Mesodermal cell (in vitro differentiated cells): ENCODE measurements around the gene BUD23. TPM values are rescaled to one million over a fixed set of nuclear protein-coding genes. Genes with fewer than 3 reads are reported as not detected.

Experiments used
- H3K27ac ChIP-seq: 2 replicates; pipeline ENCODE4 v1.7.0; 2013; ENCODE audit warnings: mild to moderate bottlenecking, low read depth, low read length, moderate library complexity; ENCODE audit not compliant: severe bottlenecking
- H3K36me3 ChIP-seq: 2 replicates; pipeline ENCODE4 v1.7.1; 2013; ENCODE audit warnings: mild to moderate bottlenecking, low read length, moderate library complexity; ENCODE audit not compliant: control insufficient read depth, insufficient read depth
- H3K4me1 ChIP-seq: one replicate; pipeline ENCODE4 v1.7.1; 2013; ENCODE audit warnings: mild to moderate bottlenecking, low read length; ENCODE audit not compliant: insufficient read depth, control insufficient read depth, poor library complexity, severe bottlenecking
- H3K4me3 ChIP-seq: 2 replicates; pipeline ENCODE4 v1.7.0; 2013; ENCODE audit warnings: low read length, control low read depth, mild to moderate bottlenecking; ENCODE audit not compliant: insufficient read depth, poor library complexity, severe bottlenecking; ENCODE audit errors: extremely low read depth
- H3K9me3 ChIP-seq: 2 replicates; pipeline ENCODE4 v1.7.1; 2013; ENCODE audit warnings: mild to moderate bottlenecking, low read length, moderate library complexity; ENCODE audit not compliant: control insufficient read depth
- WGBS, 2 experiments: methylation state at CpG; one replicate each; pipeline ENCODE4 v1.1.5; 2013; ENCODE audit warnings: missing lambda C conversion rate in 2 of 2; ENCODE audit not compliant: insufficient coverage in 2 of 2; 5-methylcytosine and 5-hydroxymethylcytosine counted together
- polyA plus RNA-seq, 2 experiments: library from polyadenylated mRNA; stranded (reverse); fragments of 50-300 nt; gene quantifications; one replicate each; pipeline ENCODE4 v1.2.3, GENCODE V29; 2013

Gene BUD23, protein sequence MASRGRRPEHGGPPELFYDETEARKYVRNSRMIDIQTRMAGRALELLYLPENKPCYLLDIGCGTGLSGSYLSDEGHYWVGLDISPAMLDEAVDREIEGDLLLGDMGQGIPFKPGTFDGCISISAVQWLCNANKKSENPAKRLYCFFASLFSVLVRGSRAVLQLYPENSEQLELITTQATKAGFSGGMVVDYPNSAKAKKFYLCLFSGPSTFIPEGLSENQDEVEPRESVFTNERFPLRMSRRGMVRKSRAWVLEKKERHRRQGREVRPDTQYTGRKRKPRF
- 67.4 TPM for polyA plus RNA-seq (2013, experiment 1 of 2)
- 62.9 TPM for polyA plus RNA-seq (2013, experiment 2 of 2)

DNA sequence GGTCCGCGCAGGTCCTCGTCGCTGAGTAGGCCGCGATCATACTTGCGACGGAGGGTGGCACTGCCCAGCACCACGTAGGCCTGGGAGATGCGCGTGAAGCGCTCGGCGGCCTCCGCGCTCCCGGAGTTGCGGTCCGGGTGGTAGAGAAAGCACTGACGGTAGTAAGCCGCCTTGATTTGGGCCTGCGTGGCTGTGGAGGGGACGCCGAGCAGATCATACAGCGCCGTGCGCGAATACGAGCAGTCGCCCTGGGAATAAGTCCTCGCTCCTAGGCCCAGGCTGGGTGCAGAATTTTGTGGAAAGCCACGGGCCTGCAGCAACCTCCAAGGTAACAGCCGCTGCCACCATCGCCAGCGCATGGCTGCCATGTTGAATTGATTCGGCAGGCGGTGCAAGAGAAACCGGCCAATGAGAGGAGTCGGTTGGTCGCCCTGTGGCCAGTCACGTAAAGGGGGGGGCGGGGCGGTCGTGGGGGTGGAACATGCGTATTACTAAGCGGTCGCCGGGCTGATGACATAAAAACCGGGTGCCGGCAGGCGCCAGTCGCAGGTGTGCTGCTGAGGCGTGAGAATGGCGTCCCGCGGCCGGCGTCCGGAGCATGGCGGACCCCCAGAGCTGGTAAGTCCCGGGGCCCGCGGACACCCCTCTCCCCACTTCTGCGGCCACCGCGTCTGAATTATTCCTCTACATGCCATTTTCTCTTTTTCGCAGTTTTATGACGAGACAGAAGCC is at the start of gene BUD23, which contains the start of gene DNAJC30:
Gene BUD23, plus strand, starts transcription at position 542 of the 732 bp plus-strand sequence. Its CDS starts 29 bp downstream, at position 571.
Gene DNAJC30, minus strand, starts transcription at position 398 of the 732 bp plus-strand sequence. Its CDS starts 30 bp downstream, at position 368.
- Histone ChIP-seq H3K9me3 (no peaks in the 10 kb centered on the region), H3K27ac (peak within 1 kb of the TSS; percentile 59), H3K4me3 (peak within 1 kb of the TSS; percentile 99), H3K4me1 (peaks cover 17% of the 10 kb centered on the region), H3K36me3 (peaks cover 34% of the 10 kb centered on the region)
- WGBS, 2 experiments: 0 to 1% methylated on average over 53 to 58 of the region's 68 CpGs

DNA sequence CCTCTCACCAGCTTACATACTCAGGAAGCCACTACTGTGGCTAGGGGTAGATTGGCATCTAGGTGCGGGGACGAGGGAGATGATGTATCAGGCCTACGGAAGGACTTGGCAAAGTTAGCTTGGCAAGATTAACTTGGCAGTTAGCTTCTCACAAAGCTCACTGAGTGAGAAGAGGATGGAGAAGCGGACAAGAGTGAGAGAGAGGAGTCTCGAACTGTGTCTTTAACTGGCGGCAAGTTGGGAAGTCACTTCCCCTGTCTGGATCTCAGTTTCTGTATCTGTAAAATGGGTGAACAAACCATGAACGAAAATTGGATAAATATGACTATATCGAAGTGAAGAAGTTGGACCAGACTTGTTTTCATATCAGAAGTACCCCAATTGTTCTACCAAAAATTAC is 49.6 kb upstream of the BUD23 start:
- H3K36me3 ChIP-seq: no peaks in the 10 kb centered on the region
- no peak overlapping the region for H3K27ac ChIP-seq
- H3K4me1 ChIP-seq: no peaks in the 10 kb centered on the region
- H3K4me3 ChIP-seq: no peak overlapping the region
- no peaks in the 10 kb centered on the region for H3K9me3 ChIP-seq
- 97% methylated on average over 5 to 6 of the region's 8 CpGs for WGBS, 2 experiments

DNA sequence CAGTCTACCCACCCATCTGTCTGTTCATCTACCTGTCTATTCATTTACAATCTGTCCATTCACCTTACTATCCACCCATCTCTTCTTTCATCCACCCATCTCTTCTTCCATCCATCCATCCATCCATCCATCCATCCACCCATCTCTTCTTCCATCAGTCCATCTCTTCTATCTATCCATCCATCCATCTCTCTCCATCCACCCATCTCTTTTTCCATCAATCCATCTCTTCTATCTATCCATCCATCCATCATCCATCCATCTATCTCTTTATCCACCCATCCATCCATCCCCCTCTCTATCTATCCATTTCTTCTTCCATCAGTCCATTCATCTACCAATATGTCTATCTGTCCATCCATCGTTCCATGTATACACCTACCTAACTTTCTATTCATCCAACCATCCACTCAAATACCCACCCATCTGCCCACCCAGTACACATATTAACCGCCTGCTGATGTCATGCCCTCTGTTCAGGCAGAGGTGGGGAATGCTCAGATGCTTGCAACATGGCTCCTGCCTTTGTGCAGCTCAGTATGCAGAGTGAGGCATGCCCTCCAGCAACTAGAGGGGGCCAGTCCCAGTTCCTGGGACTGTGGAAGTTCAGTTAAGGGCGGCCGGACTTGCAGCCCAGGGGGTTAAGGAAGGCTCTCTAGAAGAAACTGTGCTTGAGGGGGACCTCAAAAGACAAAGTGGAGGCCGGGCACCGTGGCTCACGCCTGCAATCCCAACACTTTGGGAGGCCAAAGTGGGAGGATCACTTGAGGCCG is 47.8 kb upstream of the BUD23 start:
- Histone ChIP-seq H3K4me3 (no peak overlapping the region), H3K36me3 (no peaks in the 10 kb centered on the region), H3K9me3 (no peaks in the 10 kb centered on the region), H3K27ac (no peak overlapping the region), H3K4me1 (no peaks in the 10 kb centered on the region)
- 78 to 89% methylated on average over 7 of the region's 8 CpGs for WGBS, 2 experiments

DNA sequence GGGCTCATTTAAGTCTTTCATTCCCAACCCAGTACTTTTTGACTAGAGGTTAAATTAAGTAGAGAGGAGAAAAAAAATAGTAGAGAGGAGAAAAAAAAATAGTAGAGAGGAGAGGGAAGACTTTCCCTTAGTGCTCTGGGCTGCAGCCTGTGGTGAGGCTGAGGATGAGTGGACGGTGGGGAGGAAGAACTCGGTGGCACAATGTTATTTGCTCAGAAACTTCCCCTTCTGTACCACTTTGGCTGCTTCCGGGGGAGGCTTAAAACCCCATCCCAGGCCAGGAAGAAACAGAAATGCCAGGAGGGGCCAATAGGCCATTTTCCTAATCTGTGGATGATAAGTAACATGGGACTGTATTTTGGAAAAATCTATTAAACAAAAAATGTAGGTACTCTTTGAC is 44.5 kb upstream of the BUD23 start:
- Histone ChIP-seq H3K36me3 (no peaks in the 10 kb centered on the region), H3K27ac (no peak overlapping the region), H3K4me3 (no peak overlapping the region), H3K4me1 (no peaks in the 10 kb centered on the region), H3K9me3 (peaks cover 5% of the 10 kb centered on the region)
- WGBS, 2 experiments: 35% methylated on average over 2 of the region's 3 CpGs; no CpG with 5 or more reads in 1 of the 2 experiments

DNA sequence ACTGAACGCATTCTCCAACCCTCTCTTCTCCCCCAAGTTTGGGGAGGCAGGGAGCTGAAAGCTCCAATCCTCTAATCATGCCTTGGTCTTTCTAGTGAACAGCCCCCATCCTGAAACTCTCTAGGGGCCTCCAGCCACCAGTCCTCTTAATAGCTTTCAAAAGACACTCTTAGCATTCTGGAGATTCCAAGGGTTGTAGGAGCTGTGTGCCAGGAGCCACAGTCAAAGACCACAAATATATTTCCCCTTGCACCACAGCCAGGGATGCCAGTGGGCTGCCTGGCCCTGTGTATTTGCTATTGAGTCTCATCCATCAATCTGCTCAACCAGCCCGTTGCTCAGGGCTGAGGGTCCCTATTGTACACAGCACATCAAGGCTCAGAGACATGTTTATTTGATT is 40.6 kb upstream of the BUD23 start:
- H3K27ac ChIP-seq: no peak overlapping the region
- WGBS, 2 experiments: 57 to 100% methylated on average over 1 of the region's 2 CpGs
- H3K4me3 ChIP-seq: no peak overlapping the region
- peaks cover 1% of the 10 kb centered on the region for H3K4me1 ChIP-seq
- peaks cover 5% of the 10 kb centered on the region for H3K9me3 ChIP-seq
- H3K36me3 ChIP-seq: no peaks in the 10 kb centered on the region

DNA sequence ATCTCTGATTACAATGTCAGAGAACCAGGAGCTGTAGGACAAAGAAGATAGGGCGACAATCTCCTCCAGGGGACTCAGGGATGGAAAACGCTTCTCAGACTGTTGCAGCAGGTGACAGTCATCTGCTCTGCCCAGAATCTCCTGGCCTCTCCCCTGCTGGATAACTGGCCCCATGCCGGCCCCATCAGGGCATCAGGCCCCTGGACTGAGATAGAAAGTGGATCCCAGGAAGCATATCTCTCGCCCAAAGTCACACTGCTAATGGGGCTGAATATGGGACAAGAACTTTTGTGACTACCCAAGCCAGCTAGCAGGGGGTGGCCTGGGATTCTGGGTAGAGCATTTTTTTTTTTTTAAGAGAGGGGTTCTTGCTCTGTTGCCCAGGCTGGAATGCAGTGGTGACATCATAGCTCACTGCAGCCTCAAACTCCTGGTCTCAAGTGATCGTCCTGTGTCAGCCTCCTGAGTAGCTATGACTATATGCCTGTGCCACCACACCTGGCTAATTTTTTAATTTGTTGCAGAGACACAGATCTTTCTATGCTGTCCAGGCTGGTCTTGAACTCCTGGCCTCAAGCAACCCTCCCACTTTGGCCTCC is 38.6 kb upstream of the BUD23 start:
- WGBS, 2 experiments: 66 to 69% methylated on average over 5 of the region's 5 CpGs
- peaks cover 5% of the 10 kb centered on the region for H3K4me1 ChIP-seq
- H3K36me3 ChIP-seq: no peaks in the 10 kb centered on the region
- H3K27ac ChIP-seq: no peak overlapping the region
- H3K9me3 ChIP-seq: peaks cover 5% of the 10 kb centered on the region
- no peak overlapping the region for H3K4me3 ChIP-seq

DNA sequence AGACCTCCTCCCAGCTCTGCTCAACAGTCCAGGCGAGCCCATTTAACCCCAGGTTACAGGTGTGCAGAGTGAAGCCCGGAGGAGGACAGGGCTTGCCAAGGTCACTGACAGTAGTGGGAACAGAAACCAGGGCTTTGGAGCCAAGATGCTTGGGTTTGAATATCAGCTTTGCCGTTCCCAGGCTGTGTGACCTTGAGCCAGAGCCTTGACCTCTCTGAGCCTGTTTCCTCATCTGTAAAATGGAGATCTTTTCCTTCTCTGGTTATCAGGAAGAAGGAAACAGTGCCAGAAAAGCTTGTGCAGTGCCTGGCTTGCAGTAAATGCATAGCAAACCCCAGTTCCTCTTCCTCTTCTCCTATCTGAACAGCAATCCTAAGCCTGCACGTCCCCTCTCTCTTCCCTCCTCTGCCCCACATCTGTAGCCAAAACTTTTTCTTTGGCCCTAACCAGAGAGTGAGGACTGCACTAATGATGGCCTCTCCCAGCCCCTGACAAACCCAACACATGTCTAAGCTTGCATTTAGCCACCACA is 37.7 kb upstream of the BUD23 start:
- Histone ChIP-seq H3K27ac (no peak overlapping the region), H3K36me3 (no peaks in the 10 kb centered on the region), H3K4me1 (peaks cover 5% of the 10 kb centered on the region), H3K9me3 (peaks cover 5% of the 10 kb centered on the region), H3K4me3 (no peak overlapping the region)
- 72 to 78% methylated on average over 3 to 4 of the region's 4 CpGs for WGBS, 2 experiments

DNA sequence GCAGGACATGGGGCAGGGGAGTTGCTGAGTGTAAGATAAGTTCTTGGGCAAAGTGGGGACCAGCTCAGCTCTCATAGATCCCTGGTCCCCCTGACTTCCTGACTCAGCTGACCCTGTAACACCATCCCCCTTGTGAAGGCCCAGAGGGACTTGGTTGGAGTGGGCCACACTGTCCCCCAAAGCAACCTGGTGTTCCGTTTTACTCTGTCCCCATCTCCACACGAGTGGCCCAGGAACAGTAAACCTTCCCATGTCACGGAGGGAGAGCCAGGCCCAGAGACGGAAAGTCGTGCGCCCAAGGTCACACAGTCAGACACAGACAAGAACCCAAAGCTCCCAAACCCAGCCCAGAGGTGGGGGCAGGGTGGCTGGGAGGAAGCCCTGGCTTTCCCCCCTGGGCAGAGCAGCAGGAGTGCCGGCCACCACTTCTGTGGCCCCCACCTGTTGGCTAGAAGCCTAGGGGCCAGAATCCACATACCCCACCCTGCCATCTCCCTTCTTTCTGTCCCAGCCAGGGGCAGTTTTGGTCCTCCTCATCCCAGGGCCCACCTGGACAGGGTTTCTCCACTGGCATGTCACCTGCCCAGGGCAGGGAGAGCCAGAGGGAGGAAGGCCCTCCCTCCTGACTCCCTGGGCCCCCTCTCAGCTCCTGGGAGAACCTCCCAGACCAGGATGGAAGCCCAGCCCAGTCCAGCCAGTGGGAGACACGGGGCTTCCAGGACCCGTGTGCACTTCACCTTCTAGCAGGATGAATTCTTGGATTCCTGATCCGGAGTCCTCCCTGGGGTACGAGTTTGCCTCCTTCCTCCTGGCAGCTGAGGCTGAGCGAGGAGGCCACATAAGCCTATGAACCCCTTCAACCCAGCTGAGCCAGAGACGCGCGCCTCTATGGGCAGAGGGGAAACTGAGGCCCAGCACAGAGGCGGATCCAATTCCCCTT is 36.3 kb upstream of the BUD23 start:
- Histone ChIP-seq H3K9me3 (no peaks in the 10 kb centered on the region), H3K4me1 (peaks cover 5% of the 10 kb centered on the region), H3K27ac (no peak overlapping the region), H3K36me3 (no peaks in the 10 kb centered on the region), H3K4me3 (no peak overlapping the region)
- WGBS, 2 experiments: 53 to 57% methylated on average over 13 to 15 of the region's 16 CpGs

DNA sequence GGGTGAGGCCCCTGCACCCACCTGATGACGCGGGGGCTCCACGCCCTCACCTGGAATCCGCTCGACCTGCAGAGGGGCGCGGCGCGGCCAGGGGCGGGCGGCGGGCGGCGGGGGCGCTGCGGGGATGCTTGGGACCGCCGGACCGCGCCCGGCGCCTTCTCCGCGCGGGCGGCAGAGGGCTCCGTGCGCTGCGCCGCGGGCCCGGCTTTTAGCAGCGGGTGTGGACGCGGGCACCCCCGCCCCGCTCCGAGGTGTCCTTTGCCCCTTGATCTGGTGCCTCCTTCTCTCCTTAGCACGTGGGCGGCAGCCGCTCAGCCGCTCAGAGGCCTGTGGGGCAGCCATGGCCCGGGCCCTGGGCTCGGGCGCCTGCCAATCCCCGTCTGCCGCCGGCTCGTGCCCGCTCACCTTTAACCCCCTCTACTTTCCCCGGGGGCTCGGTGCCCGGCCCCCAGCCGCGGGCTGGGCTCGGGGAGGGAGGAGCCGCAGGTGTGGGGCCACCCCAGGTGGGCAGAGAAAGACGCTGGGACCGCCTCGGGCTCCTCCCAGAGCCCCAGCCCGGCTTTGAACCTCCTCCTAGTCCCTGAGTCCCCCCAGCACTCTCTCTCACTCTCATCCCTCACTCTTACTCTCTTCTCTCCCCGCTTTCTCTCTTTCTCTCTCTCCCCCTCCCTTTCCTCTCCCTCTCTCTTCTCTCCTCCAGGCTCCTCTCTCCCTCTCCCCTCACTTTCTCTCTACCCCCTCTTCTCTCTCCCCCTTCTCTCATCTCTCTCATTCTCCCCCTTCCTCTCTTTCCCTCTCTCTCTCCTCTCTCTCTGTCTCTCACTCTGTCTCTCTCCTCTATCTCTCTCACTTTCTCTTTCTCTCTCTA is 35.4 kb upstream of the BUD23 start:
- H3K27ac ChIP-seq: no peak overlapping the region
- H3K4me1 ChIP-seq: peaks cover 5% of the 10 kb centered on the region
- WGBS, 2 experiments: 1% methylated on average over 53 to 55 of the region's 62 CpGs
- H3K9me3 ChIP-seq: no peaks in the 10 kb centered on the region
- H3K4me3 ChIP-seq: peak overlapping the region; percentile 24
- H3K36me3 ChIP-seq: no peaks in the 10 kb centered on the region
